NT2/D1 (cell line): ENCODE data around the gene MBOAT2.
A peak's percentile ranks its signal among the peaks of the same experiment; 100 is the strongest.

Experiments used
- DNase-seq: peaks from one replicate; pipeline ENCODE4 v3.0.0-alpha.2; 2011; ENCODE audit warnings: low read depth, low spot score
- H3K27me3 ChIP-seq: 2 replicates; pipeline ENCODE4 v1.6.0; 2011; ENCODE audit warnings: mild to moderate bottlenecking; ENCODE audit not compliant: insufficient read length, insufficient read depth
- H3K36me3 ChIP-seq: 2 replicates; pipeline ENCODE4 v1.6.1; 2011; ENCODE audit warnings: mild to moderate bottlenecking, low read length, mixed read lengths; ENCODE audit not compliant: insufficient read depth, insufficient read length
- H3K4me1 ChIP-seq: 2 replicates; pipeline ENCODE4 v1.5.1; 2011; ENCODE audit not compliant: insufficient read depth, insufficient read length
- H3K4me3 ChIP-seq: 2 replicates; pipeline ENCODE4 v1.5.1; 2011; ENCODE audit warnings: low read depth; ENCODE audit not compliant: insufficient read length
- H3K9ac ChIP-seq: 2 replicates; pipeline ENCODE4 v1.6.0; 2011; ENCODE audit warnings: low read depth; ENCODE audit not compliant: insufficient read length
- H3K9me3 ChIP-seq: 2 replicates; pipeline ENCODE4 v1.5.1; 2011; ENCODE audit warnings: mild to moderate bottlenecking, low read length; ENCODE audit not compliant: insufficient read depth
- SUZ12 ChIP-seq: IDR thresholded peaks from 2 replicates; pipeline ENCODE4 v1.6.1; 2011; ENCODE audit not compliant: insufficient read length, insufficient read depth; ENCODE audit errors: extremely low read depth
- YY1 ChIP-seq: IDR thresholded peaks from 2 replicates; pipeline ENCODE4 v1.6.1; 2011; ENCODE audit not compliant: insufficient read length, insufficient read depth
- ZNF274 ChIP-seq: IDR thresholded peaks from 2 replicates; pipeline ENCODE4 v1.6.1; 2011; ENCODE audit warnings: mild to moderate bottlenecking, low read depth, low read length

The MBOAT2 gene

GRCh38 chr2:9015998-9016397 is 12.5 kb upstream of the MBOAT2 start:
- TF ChIP-seq YY1 (no peak), ZNF274 (no peak), SUZ12 (no peak)
- Histone ChIP-seq H3K36me3 (no peaks in the 10 kb centered on the region), H3K4me3 (no peak overlapping the region), H3K27me3 (no peaks in the 10 kb centered on the region), H3K9ac (no peak overlapping the region), H3K9me3 (no peaks in the 10 kb centered on the region), H3K4me1 (no peaks in the 10 kb centered on the region)
- no peak for DNase-seq

GRCh38 chr2:9013403-9013802 is 9.9 kb upstream of the MBOAT2 start:
- TF ChIP-seq ZNF274 (no peak), YY1 (no peak), SUZ12 (no peak)

GRCh38 chr2:9010866-9011265 is 7.4 kb upstream of the MBOAT2 start:
- no peaks in the 10 kb centered on the region for H3K36me3 ChIP-seq
- no peak overlapping the region for H3K9ac ChIP-seq
- H3K9me3 ChIP-seq, result no peaks in the 10 kb centered on the region
- no peak for TF ChIP-seq YY1
- no peak for TF ChIP-seq SUZ12
- TF ChIP-seq ZNF274, result no peak
- no peak for DNase-seq
- H3K27me3 ChIP-seq, result no peaks in the 10 kb centered on the region
- no peaks in the 10 kb centered on the region for H3K4me1 ChIP-seq
- H3K4me3 ChIP-seq, result no peak overlapping the region

More at GRCh38 chr2:9013403-9013802, 9.9 kb upstream of the MBOAT2 start:
- no peak overlapping the region for H3K9ac ChIP-seq
- no peaks in the 10 kb centered on the region for H3K27me3 ChIP-seq
- no peaks in the 10 kb centered on the region for H3K9me3 ChIP-seq
- no peaks in the 10 kb centered on the region for H3K36me3 ChIP-seq
- no peak overlapping the region for H3K4me3 ChIP-seq
- DNase-seq, result no peak
- no peaks in the 10 kb centered on the region for H3K4me1 ChIP-seq

- Histone ChIP-seq H3K9me3 (no peaks in the 10 kb centered on the region), H3K27me3 (no peaks in the 10 kb centered on the region), H3K4me1 (no peaks in the 10 kb centered on the region), H3K4me3 (no peak overlapping the region), H3K9ac (no peak overlapping the region), H3K36me3 (no peaks in the 10 kb centered on the region)
- TF ChIP-seq ZNF274 (no peak), SUZ12 (no peak), YY1 (no peak)
- DNase-seq, result no peak
These were observed 5.6 kb upstream of the MBOAT2 start for GRCh38 chr2:9008951-9009664.

- no peaks in the 10 kb centered on the region for H3K4me1 ChIP-seq
- no peaks in the 10 kb centered on the region for H3K9me3 ChIP-seq
- peaks cover 4% of the 10 kb centered on the region for H3K27me3 ChIP-seq
- no peak overlapping the region for H3K4me3 ChIP-seq
- H3K9ac ChIP-seq, result no peak overlapping the region
- DNase-seq, result no peak
- H3K36me3 ChIP-seq, result no peaks in the 10 kb centered on the region
- TF ChIP-seq YY1 (no peak), ZNF274 (no peak)
These were observed 2.9 kb upstream of the MBOAT2 start for GRCh38 chr2:9006368-9006767.

GRCh38 chr2:9004338-9005204 is 1.1 kb upstream of the MBOAT2 start:
- TF ChIP-seq YY1, result no peak
- no peak for TF ChIP-seq SUZ12
- no peak for TF ChIP-seq ZNF274
- Histone ChIP-seq H3K9ac (peak overlapping the region; percentile 89), H3K4me1 (no peaks in the 10 kb centered on the region), H3K4me3 (peak overlapping the region; percentile 59), H3K36me3 (no peaks in the 10 kb centered on the region), H3K9me3 (no peaks in the 10 kb centered on the region), H3K27me3 (peaks cover 4% of the 10 kb centered on the region)
- DNase-seq, result no peak

- H3K36me3 ChIP-seq, result no peaks in the 10 kb centered on the region
- peak overlapping the region; percentile 64 for H3K4me3 ChIP-seq
- TF ChIP-seq ZNF274 (no peak), SUZ12 (no peak)
- DNase-seq, result no peak
- H3K27me3 ChIP-seq, result peaks cover 4% of the 10 kb centered on the region
- H3K4me1 ChIP-seq, result no peaks in the 10 kb centered on the region
- no peaks in the 10 kb centered on the region for H3K9me3 ChIP-seq
- H3K9ac ChIP-seq, result peak overlapping the region; percentile 82
These were observed 193 bp downstream of the MBOAT2 start for GRCh38 chr2:9003366-9003615.
